Lung (tissue), 12 donors: ENCODE data around the gene UBE2F. TPM values are rescaled to one million over a fixed set of nuclear protein-coding genes. Genes with fewer than 3 reads are reported as not detected.

Experiments used
- ATAC-seq: fragments of 200-7000 bp; cut with Tn5 transposase; one replicate; pipeline ENCODE4 v1.9.1; 2020; ENCODE audit warnings: moderate number of reproducible peaks; ENCODE audit not compliant: insufficient read depth, low FRiP score
- DNase-seq, 3 donors: peaks; one replicate each; pipeline ENCODE4 v3.0.0-alpha.2; 2013 to 2017
- H3K27ac ChIP-seq, 2 donors: one replicate each; pipeline ENCODE4 v1.5.1; 2013; ENCODE audit warnings: mild to moderate bottlenecking in 2 of 2, moderate library complexity in 2 of 2, control low read depth in 1 of 2, inconsistent platforms in 1 of 2, low read depth in 1 of 2, low read length in 1 of 2
- H3K27me3 ChIP-seq, 3 donors: one replicate each; pipeline ENCODE4 v1.5.1; 2013; ENCODE audit warnings: low read length in 2 of 3; ENCODE audit not compliant: control insufficient read depth in 3 of 3, insufficient read depth in 3 of 3
- H3K36me3 ChIP-seq, 4 donors: one replicate each; pipeline ENCODE4 v1.5.1; 2013; ENCODE audit warnings: low read length in 4 of 4, mild to moderate bottlenecking in 1 of 4, moderate library complexity in 1 of 4; ENCODE audit not compliant: control insufficient read depth in 4 of 4, insufficient read depth in 4 of 4
- H3K4me1 ChIP-seq, 5 donors: one replicate each; pipeline ENCODE4 v1.5.1; 2013; ENCODE audit warnings: low read length in 5 of 5, mild to moderate bottlenecking in 2 of 5, moderate library complexity in 1 of 5; ENCODE audit not compliant: control insufficient read depth in 5 of 5, insufficient read depth in 5 of 5
- H3K4me3 ChIP-seq: one replicate; pipeline ENCODE4 v1.5.1; 2013; ENCODE audit warnings: mild to moderate bottlenecking, control low read depth, moderate library complexity
- H3K9ac ChIP-seq, 2 donors: one replicate each; pipeline ENCODE4 v1.5.1; 2013; ENCODE audit warnings: low read length in 2 of 2, control low read depth in 1 of 2; ENCODE audit not compliant: insufficient read depth in 1 of 2
- H3K9me3 ChIP-seq, 4 donors: one replicate each; pipeline ENCODE4 v1.5.1; 2013; ENCODE audit warnings: low read length in 3 of 4, mild to moderate bottlenecking in 1 of 4, moderate library complexity in 1 of 4; ENCODE audit not compliant: control insufficient read depth in 4 of 4, insufficient read depth in 3 of 4
- CTCF ChIP-seq: IDR thresholded peaks from 2 replicates; pipeline ENCODE4 v1.5.1; 2012; ENCODE audit warnings: mild to moderate bottlenecking; ENCODE audit errors: control extremely low read depth, extremely low read depth
- WGBS, 2 donors: extraction: QIAGEN DNeasy Blood & Tissue Kit; methylation state at CpG; one replicate each; pipeline ENCODE4 v1.1.7; 2013; 5-methylcytosine and 5-hydroxymethylcytosine counted together
- polyA plus RNA-seq, 2 donors: library from polyadenylated mRNA; stranded (reverse); fragments of 200-250 nt; gene quantifications; one replicate each; pipeline ENCODE4 v1.2.1, GENCODE V29; 2013
- total RNA-seq, 2 donors: library from RNA; depleted of rRNA in 1 of 2; stranded (reverse); fragments of >200 nt in 1 of 2; gene quantifications; one replicate each; pipeline ENCODE4 v1.2.1, GENCODE V29; 2014 to 2021
- donor health status: control.
- donor health status: control.
- donor health status: Bipolar disorder and iron deficiency.
- donor health status: healthy.
- donor health status: DM: yes; HTN: yes; CAD: no.

Gene UBE2F
- total and polyA plus RNA-seq, 4 donors = 30.3 to 63.3 (median 46.8) TPM

DNA sequence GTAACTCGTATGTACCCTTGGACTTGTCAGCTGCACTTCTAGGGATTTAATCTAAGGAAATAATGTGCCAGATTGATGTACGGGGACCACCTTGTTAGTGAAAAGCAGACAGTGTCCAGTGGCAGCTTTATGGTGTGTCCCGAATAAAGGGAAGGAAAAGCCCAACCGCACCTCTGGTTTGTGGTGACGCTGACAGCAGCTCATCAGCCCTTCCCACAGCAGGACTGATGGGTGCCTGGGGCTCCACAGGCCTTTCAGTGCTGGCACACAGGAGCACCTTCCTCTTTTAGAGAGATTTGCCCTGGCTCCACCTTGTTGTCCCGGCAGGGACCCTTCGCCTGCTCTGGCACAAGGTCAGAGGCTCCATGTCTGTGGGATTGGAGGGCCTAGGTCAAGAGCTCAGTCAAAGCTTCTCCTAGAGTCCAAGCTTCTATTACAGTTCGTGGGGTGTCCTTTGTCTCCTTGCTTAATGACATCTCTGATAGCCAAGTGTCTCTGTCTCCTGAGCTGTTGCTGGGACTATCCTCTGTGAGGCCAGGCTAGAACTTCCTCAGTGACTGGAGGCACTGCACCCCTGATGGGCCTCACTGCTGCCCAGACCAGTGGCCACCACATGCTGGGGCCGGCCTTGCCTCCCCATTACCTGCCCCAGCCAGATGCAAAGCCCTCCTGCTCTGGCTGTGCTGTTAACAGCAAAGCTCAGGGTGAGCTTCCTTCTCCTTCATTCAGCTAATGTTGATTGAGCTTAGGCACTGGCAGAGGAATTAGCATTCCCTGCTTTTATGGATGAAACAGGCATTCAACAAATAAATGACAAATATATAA is 61.0 kb downstream of the UBE2F start:
- DNase-seq = no peak
- Histone ChIP-seq H3K27me3 (no peaks in the 10 kb centered on the region), H3K4me1 (peaks cover 0 to under 1% (median 0%) of the 10 kb centered on the region in 5 donors), H3K27ac (no peak overlapping the region), H3K4me3 (no peak overlapping the region), H3K9me3 (peaks cover 0 to 4% (median 0%) of the 10 kb centered on the region in 4 donors), H3K9ac (no peak overlapping the region), H3K36me3 (peaks cover 4 to 32% (median 10%) of the 10 kb centered on the region in 4 donors)
- no peak for TF ChIP-seq CTCF
- WGBS, 2 donors = 48 to 76% methylated on average over 9 of the region's 9 CpGs
- no peak for ATAC-seq

DNA sequence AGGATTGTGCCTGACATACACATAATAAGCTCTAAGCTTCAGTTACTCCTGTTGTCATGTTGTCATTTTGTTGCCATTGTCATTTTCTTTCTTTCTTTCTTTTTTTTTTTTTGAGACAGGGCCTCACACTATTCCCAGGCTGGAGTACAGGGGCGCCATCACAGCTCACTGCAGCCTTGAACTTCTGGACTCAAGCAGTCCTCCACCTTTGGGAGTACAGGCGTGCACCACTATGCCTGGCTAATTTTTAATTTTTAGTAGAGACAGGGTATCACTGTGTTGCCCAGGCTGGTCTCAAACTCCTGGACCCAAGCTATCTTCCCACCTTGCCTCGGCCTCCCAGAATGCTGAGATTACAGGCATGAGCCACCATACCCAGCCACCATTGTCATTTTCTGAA is 63.0 kb downstream of the UBE2F start:
- no peak overlapping the region for H3K27ac ChIP-seq
- TF ChIP-seq CTCF = no peak
- no peak overlapping the region for H3K4me3 ChIP-seq
- H3K36me3 ChIP-seq = peaks cover 4 to 34% (median 10%) of the 10 kb centered on the region in 4 donors
- no peaks in the 10 kb centered on the region for H3K27me3 ChIP-seq
- no peak overlapping the region for H3K9ac ChIP-seq
- ATAC-seq (no peak), DNase-seq (no peak)
- 96 to 99% methylated on average over 3 of the region's 3 CpGs for WGBS, 2 donors
- peaks cover 0 to 4% (median 0%) of the 10 kb centered on the region in 4 donors for H3K9me3 ChIP-seq
- peaks cover 0 to 3% (median 0%) of the 10 kb centered on the region in 5 donors for H3K4me1 ChIP-seq

DNA sequence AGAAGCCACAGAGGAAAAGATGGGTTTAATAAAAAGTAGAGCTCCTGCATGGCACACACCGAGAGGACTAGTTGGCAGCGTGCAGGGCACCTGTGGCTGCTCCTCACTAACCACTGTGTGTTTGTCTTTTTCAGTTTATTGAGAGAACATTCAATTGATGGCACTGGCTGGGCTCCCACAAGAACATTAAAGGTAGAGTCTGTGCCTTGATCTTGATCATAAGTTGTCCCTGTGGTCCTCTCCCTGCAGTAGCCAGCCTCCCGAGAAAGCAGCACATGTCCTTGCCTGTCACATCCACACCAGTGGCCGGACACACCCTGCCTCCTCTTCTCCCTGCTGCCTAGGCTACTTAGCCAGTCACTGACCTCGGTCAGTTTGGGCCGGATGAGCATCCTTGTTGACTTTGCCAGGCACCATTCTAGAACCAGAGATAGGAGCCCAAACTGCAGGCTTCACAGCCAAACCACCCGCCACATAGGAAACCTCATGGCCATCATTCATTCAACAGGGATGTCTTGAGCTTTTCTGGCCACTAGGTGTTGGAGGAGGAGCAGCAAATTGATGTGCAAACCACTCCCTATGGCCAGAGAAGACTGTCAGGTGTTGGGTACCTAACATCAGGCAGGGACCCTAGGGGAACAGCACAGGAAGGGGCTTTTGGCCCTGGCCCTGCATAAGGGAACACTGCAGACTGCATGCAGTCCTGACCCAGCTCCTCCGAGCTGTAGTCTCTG is 63.8 kb downstream of the UBE2F start:
- whole genome bisulfite sequencing, 2 donors = 91 to 92% methylated on average over 8 of the region's 8 CpGs
- H3K27me3 ChIP-seq = no peaks in the 10 kb centered on the region
- H3K4me3 ChIP-seq = no peak overlapping the region
- peaks cover 0 to 3% (median 0%) of the 10 kb centered on the region in 5 donors for H3K4me1 ChIP-seq
- H3K9me3 ChIP-seq = peaks cover 0 to 4% (median 0%) of the 10 kb centered on the region in 4 donors
- peaks cover 4 to 34% (median 8%) of the 10 kb centered on the region in 4 donors for H3K36me3 ChIP-seq
- DNase-seq (no peak), ATAC-seq (no peak)
- no peak for TF ChIP-seq CTCF
- no peak overlapping the region for H3K27ac ChIP-seq
- H3K9ac ChIP-seq = no peak overlapping the region
